A549 (cell line): ENCODE measurements around the gene DNAH1. TPM values are rescaled to one million over a fixed set of nuclear protein-coding genes. Genes with fewer than 3 reads are reported as not detected.
A peak's percentile ranks its signal among the peaks of the same experiment; 100 is the strongest.

ENCODE experiments used
- ATAC-seq, 2 experiments: fragments of 200-7000 bp in 1 of 2; fragments of >200 bp in 1 of 2; cut with Nextera tagmentation in 1 of 2; cut with Tn5 transposase in 1 of 2; 3 replicates each; pipeline versions ENCODE4 v1.8.0 to v1.9.1; 2018 to 2020; ENCODE audit warnings: mild to moderate bottlenecking in 1 of 2, moderate library complexity in 1 of 2
- CTCF ChIA-PET: fragments of 300-600 bp; sonication (Branson Sonifier 250); formaldehyde crosslinking; extraction: SDS; loops from one replicate; lab custom pipeline; 2021; ENCODE audit warnings: antibody characterized with exemption, inconsistent platforms; lab: Yijun Ruan, JAX
- POLR2A ChIA-PET: fragments of 350-600 bp; formaldehyde crosslinking; extraction: SDS; loops from one replicate; lab custom pipeline; 2021; ENCODE audit warnings: antibody characterized with exemption, inconsistent platforms; lab: Yijun Ruan, JAX
- DNase-seq, 2 experiments: peaks; one replicate each; pipeline versions ENCODE4 v3.0.0 to v3.0.0-alpha.2; 2011 to 2016; ENCODE audit warnings: low read depth in 1 of 2, low spot score in 1 of 2
- FAIRE-seq: peaks from 2 replicates; lab custom pipeline; 2011; peaks lifted over from hg19 to GRCh38; lab: Jason Lieb, UNC
- H3K27ac ChIP-seq, 2 experiments: fragments of >200 bp; sonication (Bioruptor Twin); formaldehyde crosslinking; 3 replicates each; pipeline ENCODE4 v1.5.1; 2016 to 2017
- H3K4me1 ChIP-seq: fragments of >200 bp; sonication (Bioruptor Twin); formaldehyde crosslinking; 3 replicates; pipeline ENCODE4 v1.6.1; 2016
- H3K4me2 ChIP-seq: fragments of >200 bp; sonication (Bioruptor Twin); formaldehyde crosslinking; 3 replicates; pipeline ENCODE4 v1.6.1; 2016
- H3K4me3 ChIP-seq: fragments of >200 bp; sonication (Bioruptor Twin); formaldehyde crosslinking; 3 replicates; pipeline ENCODE4 v1.5.1; 2016
- H3K9me3 ChIP-seq: fragments of >200 bp; sonication (Bioruptor Twin); formaldehyde crosslinking; 3 replicates; pipeline ENCODE4 v1.6.1; 2016
- BHLHE40 ChIP-seq: IDR thresholded peaks from 2 replicates; pipeline ENCODE4 v1.6.1; 2012; ENCODE audit warnings: low read depth, low read length, inconsistent platforms
- CEBPB ChIP-seq, 2 experiments: fragments of >200 bp in 1 of 2; sonication (Bioruptor Twin) in 1 of 2; formaldehyde crosslinking in 1 of 2; IDR thresholded peaks; 2 replicates each; pipeline ENCODE4 v1.6.1; 2012 to 2016
- CHD2 ChIP-seq: fragments of 150-350 bp; IDR thresholded peaks from 2 replicates; pipeline ENCODE4 v1.6.1; 2014; ENCODE audit warnings: low read length; ENCODE audit not compliant: partially characterized antibody
- ESRRA ChIP-seq: fragments of 150-350 bp; IDR thresholded peaks from 2 replicates; pipeline ENCODE4 v1.6.1; 2014; ENCODE audit warnings: mild to moderate bottlenecking, low read length, borderline replicate concordance
- FOSL2 ChIP-seq, 2 experiments: fragments of 450-650 bp in 1 of 2; fragments of >200 bp in 1 of 2; sonication (Bioruptor Twin) in 1 of 2; formaldehyde crosslinking; IDR thresholded peaks; 2 replicates each; pipeline versions ENCODE4 v1.5.0 to v1.6.1; 2016 to 2020; ENCODE audit warnings: mild to moderate bottlenecking in 1 of 2, moderate library complexity in 1 of 2
- HDAC2 ChIP-seq: fragments of 200-600 bp; sonication (generic); IDR thresholded peaks from 2 replicates; pipeline ENCODE4 v1.6.1; 2016
- HOXB13 ChIP-seq: fragments of 250-450 bp; sonication (Bioruptor Pico); IDR thresholded peaks from 2 replicates; pipeline ENCODE4 v1.5.0; 2020; ENCODE audit warnings: low read depth, mild to moderate bottlenecking, moderate library complexity
- JUNB ChIP-seq: fragments of >200 bp; sonication (Bioruptor Twin); formaldehyde crosslinking; IDR thresholded peaks from 2 replicates; pipeline ENCODE4 v1.6.1; 2016
- KDM1A ChIP-seq: fragments of 200-600 bp; sonication (generic); IDR thresholded peaks from 2 replicates; pipeline ENCODE4 v1.6.1; 2016; ENCODE audit warnings: low read depth, mild to moderate bottlenecking
- MAFK ChIP-seq: fragments of 450-650 bp; IDR thresholded peaks from 2 replicates; pipeline ENCODE4 v1.6.1; 2014; ENCODE audit not compliant: partially characterized antibody
- MAZ ChIP-seq: fragments of 150-350 bp; IDR thresholded peaks from 2 replicates; pipeline ENCODE4 v1.6.1; 2014; ENCODE audit warnings: antibody characterized with exemption, low read depth, low read length, borderline replicate concordance
- NFE2L2 ChIP-seq: fragments of 150-350 bp; conservative IDR thresholded peaks from 2 replicates; pipeline ENCODE4 v1.6.1; 2014; ENCODE audit warnings: low read length
- NPAS2 ChIP-seq: fragments of 250-450 bp; sonication (Bioruptor Pico); IDR thresholded peaks from 2 replicates; pipeline ENCODE4 v1.8.0; 2022; ENCODE audit warnings: mild to moderate bottlenecking, moderate library complexity, borderline replicate concordance
- NR3C1 ChIP-seq: fragments of >200 bp; sonication (Bioruptor Twin); formaldehyde crosslinking; IDR thresholded peaks from 3 replicates; pipeline ENCODE4 v1.6.1; 2017
- RARB ChIP-seq: fragments of 250-450 bp; sonication (Bioruptor Pico); IDR thresholded peaks from 2 replicates; pipeline ENCODE4 v1.8.0; 2021; ENCODE audit warnings: mild to moderate bottlenecking, moderate library complexity
- ZC3H11A ChIP-seq: fragments of 450-650 bp; IDR thresholded peaks from 2 replicates; pipeline ENCODE4 v1.6.1; 2014; ENCODE audit warnings: antibody characterized with exemption, mild to moderate bottlenecking
- ZNF302 ChIP-seq: fragments of 250-450 bp; sonication (Bioruptor Pico); IDR thresholded peaks from 2 replicates; pipeline ENCODE4 v1.9.0; 2021; ENCODE audit warnings: inconsistent platforms, mild to moderate bottlenecking, moderate library complexity
- WGBS: methylation state at CpG from one replicate; pipeline ENCODE4 v1.1.6; 2017; ENCODE audit errors: missing lambda C conversion rate; 5-methylcytosine and 5-hydroxymethylcytosine counted together
- polyA plus RNA-seq, 4 experiments: library from polyadenylated mRNA; depleted of rRNA in 3 of 4; stranded (reverse); fragments of >200 nt; fragmentation: RNase III in 1 of 4; extraction: RNeasy Plus Mini Kit Qiagen cat#74134 plus additional on column Dnase treatment in 1 of 4; gene quantifications; 2 replicates in 3 of 4; 3 replicates in 1 of 4; pipeline ENCODE4 v1.2.3, GENCODE V29; 2011 to 2017
- TF ChIP-seq, protein P1 (sequence below): IDR thresholded peaks from 2 replicates; pipeline ENCODE4 v1.6.1; 2012
- TF ChIP-seq, protein P2 (sequence below): fragments of >200 bp; sonication (Bioruptor Twin); formaldehyde crosslinking; IDR thresholded peaks from 2 replicates; pipeline ENCODE4 v1.6.1; 2016
- TF ChIP-seq, protein P3 (sequence below): IDR thresholded peaks from 2 replicates; pipeline ENCODE4 v1.6.1; 2012; ENCODE audit warnings: low read depth, borderline replicate concordance
- TF ChIP-seq, protein P4 (sequence below): IDR thresholded peaks from 2 replicates; pipeline ENCODE4 v1.6.1; 2012
- TF ChIP-seq, protein P5 (sequence below): fragments of >200 bp; sonication (Bioruptor Twin); formaldehyde crosslinking; IDR thresholded peaks from 3 replicates; pipeline ENCODE4 v1.5.1; 2016
- TF ChIP-seq, protein P6 (sequence below): fragments of 200-600 bp; sonication (generic); IDR thresholded peaks from 2 replicates; pipeline ENCODE4 v1.6.1; 2016; ENCODE audit warnings: antibody characterized with exemption, mild to moderate bottlenecking, moderate library complexity

DNAH1 gene
- polyA plus RNA-seq, 2 of the 4 experiments (the other 2 are of a cell fraction) = 0.65 to 1.6 TPM

DNA sequence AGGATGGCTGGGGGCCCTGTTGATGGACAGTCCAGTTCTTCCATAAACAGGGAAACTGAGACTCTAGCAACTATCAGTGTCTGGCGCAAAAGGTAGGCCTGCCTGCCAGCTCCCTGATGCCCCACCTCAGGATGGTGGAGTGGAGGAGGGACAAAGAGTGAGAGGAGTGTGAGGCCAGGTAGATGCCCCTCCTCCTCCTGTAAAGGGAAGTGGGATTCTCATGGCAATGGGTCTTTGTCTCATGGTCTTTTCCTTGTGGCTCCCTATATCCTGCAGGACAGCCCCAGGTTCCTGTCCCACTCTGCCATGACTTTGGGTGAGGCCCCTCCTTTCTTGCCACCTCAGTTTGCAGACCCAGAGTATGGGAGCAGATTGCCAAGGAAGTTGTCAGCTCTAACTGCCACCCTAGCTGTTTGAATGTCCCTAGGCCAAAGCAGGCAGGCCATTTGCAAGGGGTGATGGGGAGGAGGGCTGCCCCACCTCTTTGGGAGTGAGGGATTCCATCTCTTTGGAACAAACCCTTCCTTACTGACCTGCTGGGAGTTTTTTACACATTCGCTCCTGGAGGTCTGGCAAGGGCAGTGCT lies 2.8 kb upstream of the DNAH1 start:
- TF ChIP-seq NFE2L2 (no peak), CEBPB (IDR thresholded peaks at IDR 0.05) (no peak), ZNF302 (CRISPR knock-in tag) (no peak), CHD2 (no peak), BHLHE40 (no peak), HDAC2 (no peak), MAZ (no peak), ESRRA (no peak), NPAS2 (CRISPR knock-in tag) (no peak)
- TF ChIP-seq, protein P1, sequence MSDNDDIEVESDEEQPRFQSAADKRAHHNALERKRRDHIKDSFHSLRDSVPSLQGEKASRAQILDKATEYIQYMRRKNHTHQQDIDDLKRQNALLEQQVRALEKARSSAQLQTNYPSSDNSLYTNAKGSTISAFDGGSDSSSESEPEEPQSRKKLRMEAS = no peak
- TF ChIP-seq, protein P2, sequence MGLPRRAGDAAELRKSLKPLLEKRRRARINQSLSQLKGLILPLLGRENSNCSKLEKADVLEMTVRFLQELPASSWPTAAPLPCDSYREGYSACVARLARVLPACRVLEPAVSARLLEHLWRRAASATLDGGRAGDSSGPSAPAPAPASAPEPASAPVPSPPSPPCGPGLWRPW = no peak
- DNase-seq (no peak), ATAC-seq (no peak), FAIRE-seq (no peak)
- 80% methylated on average over 2 of the region's 2 CpGs for WGBS
- Histone ChIP-seq H3K4me1 (peaks cover 16% of the 10 kb centered on the region), H3K4me2 (peak overlapping the region; percentile 56), H3K9me3 (no peaks in the 10 kb centered on the region), H3K27ac (peak overlapping the region; percentile 47 to 75; a peak in 5 of 6 replicates), H3K4me3 (no peak overlapping the region)
- ChIA-PET POLR2A (no interaction called here), CTCF (interaction anchor here (0.9 to 2.2 kb wide), 4 partner anchors 10 to 26 kb away, joined by 3 to 9 read pairs (median 3); no protein-coding TSS in a partner anchor)

DNA sequence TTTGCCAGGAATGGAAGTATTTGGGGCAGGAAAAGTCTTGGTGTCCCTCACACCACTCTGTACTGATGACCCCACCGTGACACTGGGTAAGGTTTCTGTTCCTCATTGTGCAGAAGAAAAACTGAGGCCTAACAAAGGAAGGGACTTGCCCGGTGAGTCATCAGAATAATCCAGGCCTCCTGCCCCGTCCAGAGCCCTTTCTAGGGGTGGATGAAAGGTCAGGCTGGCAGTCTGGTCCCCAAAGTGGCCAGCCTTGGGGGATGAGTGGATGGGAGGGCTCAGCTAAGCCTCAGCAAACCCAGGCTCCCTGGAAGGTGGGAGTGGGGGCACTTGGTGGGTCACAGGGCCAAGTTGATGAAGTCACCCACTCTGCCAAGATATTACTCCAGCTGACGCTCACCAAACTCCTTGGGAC lies 2.3 kb upstream of the DNAH1 start:
- ATAC-seq (peak; percentile 26 to 58; a peak in 4 of 6 replicates), FAIRE-seq (no peak), DNase-seq (peak in 1 of 2 experiments; percentile 33)
- ChIA-PET POLR2A (no interaction called here), CTCF (interaction anchor here (0.9 to 1.3 kb wide), 3 partner anchors 9 to 25 kb away, joined by 3 read pairs; no protein-coding TSS in a partner anchor)
- Histone ChIP-seq H3K4me3 (no peak overlapping the region), H3K4me2 (peak overlapping the region; percentile 56), H3K9me3 (no peaks in the 10 kb centered on the region), H3K4me1 (peaks cover 16% of the 10 kb centered on the region), H3K27ac (peak overlapping the region; percentile 47 to 75; a peak in 5 of 6 replicates)
- 35% methylated on average over 4 of the region's 4 CpGs for WGBS
- no peak for TF ChIP-seq HDAC2
- TF ChIP-seq, protein P1 = peak; percentile 35; the same call in 1 of the 2 replicates
- no peak for TF ChIP-seq JUNB
- TF ChIP-seq FOSL2 (IDR thresholded peaks at IDR 0.05) = no peak
- peak; percentile 66 for TF ChIP-seq FOSL2 (CRISPR knock-in tag; IDR thresholded peaks at IDR 0.05)
- TF ChIP-seq ESRRA = no peak

DNA sequence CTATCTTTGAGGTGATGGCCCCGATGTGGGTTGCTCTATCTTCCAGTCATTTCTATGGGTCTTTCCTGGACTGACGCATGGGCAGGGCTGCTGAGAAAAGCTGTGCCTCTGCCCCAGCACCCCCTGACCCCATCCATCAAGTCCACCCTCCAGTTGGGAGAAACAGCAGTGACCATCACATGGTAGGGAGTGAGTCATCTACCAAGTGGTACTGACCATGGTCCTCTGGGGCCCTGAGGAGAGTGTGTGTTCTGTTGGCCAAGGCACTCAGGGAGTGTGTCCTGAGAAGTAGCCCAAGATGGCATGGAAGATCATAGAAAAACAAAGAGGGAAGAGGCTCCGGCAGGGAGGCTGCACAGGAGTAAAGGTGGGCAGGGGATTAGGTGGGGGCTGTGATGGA lies 1.6 kb upstream of the DNAH1 start:
- FAIRE-seq = no peak
- ChIA-PET POLR2A (no interaction called here), CTCF (interaction anchor here (0.9 to 1.3 kb wide), 3 partner anchors 8 to 25 kb away, joined by 3 read pairs; no protein-coding TSS in a partner anchor)

More for the DNA sequence above, 1.6 kb upstream of the DNAH1 start:
- Histone ChIP-seq H3K4me1 (peaks cover 16% of the 10 kb centered on the region), H3K4me3 (no peak overlapping the region), H3K9me3 (no peaks in the 10 kb centered on the region), H3K4me2 (peak overlapping the region; percentile 56; the same call in 1 of the 3 replicates), H3K27ac (peak overlapping the region in 1 of 2 experiments; percentile 75; a peak in 3 of 6 replicates)
- DNase-seq = no peak
- ATAC-seq = no peak
- WGBS = 86% methylated on average over 3 of the region's 3 CpGs
- TF ChIP-seq, protein P3, sequence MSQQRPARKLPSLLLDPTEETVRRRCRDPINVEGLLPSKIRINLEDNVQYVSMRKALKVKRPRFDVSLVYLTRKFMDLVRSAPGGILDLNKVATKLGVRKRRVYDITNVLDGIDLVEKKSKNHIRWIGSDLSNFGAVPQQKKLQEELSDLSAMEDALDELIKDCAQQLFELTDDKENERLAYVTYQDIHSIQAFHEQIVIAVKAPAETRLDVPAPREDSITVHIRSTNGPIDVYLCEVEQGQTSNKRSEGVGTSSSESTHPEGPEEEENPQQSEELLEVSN = no peak
- TF ChIP-seq, protein P4, sequence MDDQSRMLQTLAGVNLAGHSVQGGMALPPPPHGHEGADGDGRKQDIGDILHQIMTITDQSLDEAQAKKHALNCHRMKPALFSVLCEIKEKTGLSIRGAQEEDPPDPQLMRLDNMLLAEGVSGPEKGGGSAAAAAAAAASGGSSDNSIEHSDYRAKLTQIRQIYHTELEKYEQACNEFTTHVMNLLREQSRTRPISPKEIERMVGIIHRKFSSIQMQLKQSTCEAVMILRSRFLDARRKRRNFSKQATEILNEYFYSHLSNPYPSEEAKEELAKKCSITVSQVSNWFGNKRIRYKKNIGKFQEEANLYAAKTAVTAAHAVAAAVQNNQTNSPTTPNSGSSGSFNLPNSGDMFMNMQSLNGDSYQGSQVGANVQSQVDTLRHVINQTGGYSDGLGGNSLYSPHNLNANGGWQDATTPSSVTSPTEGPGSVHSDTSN = no peak
- TF ChIP-seq, protein P5, sequence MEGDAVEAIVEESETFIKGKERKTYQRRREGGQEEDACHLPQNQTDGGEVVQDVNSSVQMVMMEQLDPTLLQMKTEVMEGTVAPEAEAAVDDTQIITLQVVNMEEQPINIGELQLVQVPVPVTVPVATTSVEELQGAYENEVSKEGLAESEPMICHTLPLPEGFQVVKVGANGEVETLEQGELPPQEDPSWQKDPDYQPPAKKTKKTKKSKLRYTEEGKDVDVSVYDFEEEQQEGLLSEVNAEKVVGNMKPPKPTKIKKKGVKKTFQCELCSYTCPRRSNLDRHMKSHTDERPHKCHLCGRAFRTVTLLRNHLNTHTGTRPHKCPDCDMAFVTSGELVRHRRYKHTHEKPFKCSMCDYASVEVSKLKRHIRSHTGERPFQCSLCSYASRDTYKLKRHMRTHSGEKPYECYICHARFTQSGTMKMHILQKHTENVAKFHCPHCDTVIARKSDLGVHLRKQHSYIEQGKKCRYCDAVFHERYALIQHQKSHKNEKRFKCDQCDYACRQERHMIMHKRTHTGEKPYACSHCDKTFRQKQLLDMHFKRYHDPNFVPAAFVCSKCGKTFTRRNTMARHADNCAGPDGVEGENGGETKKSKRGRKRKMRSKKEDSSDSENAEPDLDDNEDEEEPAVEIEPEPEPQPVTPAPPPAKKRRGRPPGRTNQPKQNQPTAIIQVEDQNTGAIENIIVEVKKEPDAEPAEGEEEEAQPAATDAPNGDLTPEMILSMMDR = no peak
- TF ChIP-seq CHD2 = no peak
- no peak for TF ChIP-seq RARB (CRISPR knock-in tag)
- no peak for TF ChIP-seq HOXB13 (CRISPR knock-in tag)
- no peak for TF ChIP-seq ZC3H11A
- TF ChIP-seq KDM1A = no peak
- TF ChIP-seq, protein P6, sequence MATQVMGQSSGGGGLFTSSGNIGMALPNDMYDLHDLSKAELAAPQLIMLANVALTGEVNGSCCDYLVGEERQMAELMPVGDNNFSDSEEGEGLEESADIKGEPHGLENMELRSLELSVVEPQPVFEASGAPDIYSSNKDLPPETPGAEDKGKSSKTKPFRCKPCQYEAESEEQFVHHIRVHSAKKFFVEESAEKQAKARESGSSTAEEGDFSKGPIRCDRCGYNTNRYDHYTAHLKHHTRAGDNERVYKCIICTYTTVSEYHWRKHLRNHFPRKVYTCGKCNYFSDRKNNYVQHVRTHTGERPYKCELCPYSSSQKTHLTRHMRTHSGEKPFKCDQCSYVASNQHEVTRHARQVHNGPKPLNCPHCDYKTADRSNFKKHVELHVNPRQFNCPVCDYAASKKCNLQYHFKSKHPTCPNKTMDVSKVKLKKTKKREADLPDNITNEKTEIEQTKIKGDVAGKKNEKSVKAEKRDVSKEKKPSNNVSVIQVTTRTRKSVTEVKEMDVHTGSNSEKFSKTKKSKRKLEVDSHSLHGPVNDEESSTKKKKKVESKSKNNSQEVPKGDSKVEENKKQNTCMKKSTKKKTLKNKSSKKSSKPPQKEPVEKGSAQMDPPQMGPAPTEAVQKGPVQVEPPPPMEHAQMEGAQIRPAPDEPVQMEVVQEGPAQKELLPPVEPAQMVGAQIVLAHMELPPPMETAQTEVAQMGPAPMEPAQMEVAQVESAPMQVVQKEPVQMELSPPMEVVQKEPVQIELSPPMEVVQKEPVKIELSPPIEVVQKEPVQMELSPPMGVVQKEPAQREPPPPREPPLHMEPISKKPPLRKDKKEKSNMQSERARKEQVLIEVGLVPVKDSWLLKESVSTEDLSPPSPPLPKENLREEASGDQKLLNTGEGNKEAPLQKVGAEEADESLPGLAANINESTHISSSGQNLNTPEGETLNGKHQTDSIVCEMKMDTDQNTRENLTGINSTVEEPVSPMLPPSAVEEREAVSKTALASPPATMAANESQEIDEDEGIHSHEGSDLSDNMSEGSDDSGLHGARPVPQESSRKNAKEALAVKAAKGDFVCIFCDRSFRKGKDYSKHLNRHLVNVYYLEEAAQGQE = no peak
- TF ChIP-seq ESRRA = no peak
- no peak for TF ChIP-seq ZNF302 (CRISPR knock-in tag)
- no peak for TF ChIP-seq JUNB
- no peak for TF ChIP-seq MAFK
- no peak for TF ChIP-seq NR3C1
